GM12801 (cell line): ENCODE results near the gene VPS52.

ENCODE experiments used
- TF ChIP-seq, protein P1 (sequence below): IDR thresholded peaks from one replicate; pipeline ENCODE4 v1.5.1; 2011; ENCODE audit warnings: control low read depth; ENCODE audit not compliant: insufficient read length; ENCODE audit errors: extremely low read depth

VPS52 gene

GRCh38 chr6:33211136-33211535 is 60.5 kb downstream of the VPS52 start:
- TF ChIP-seq, protein P1, sequence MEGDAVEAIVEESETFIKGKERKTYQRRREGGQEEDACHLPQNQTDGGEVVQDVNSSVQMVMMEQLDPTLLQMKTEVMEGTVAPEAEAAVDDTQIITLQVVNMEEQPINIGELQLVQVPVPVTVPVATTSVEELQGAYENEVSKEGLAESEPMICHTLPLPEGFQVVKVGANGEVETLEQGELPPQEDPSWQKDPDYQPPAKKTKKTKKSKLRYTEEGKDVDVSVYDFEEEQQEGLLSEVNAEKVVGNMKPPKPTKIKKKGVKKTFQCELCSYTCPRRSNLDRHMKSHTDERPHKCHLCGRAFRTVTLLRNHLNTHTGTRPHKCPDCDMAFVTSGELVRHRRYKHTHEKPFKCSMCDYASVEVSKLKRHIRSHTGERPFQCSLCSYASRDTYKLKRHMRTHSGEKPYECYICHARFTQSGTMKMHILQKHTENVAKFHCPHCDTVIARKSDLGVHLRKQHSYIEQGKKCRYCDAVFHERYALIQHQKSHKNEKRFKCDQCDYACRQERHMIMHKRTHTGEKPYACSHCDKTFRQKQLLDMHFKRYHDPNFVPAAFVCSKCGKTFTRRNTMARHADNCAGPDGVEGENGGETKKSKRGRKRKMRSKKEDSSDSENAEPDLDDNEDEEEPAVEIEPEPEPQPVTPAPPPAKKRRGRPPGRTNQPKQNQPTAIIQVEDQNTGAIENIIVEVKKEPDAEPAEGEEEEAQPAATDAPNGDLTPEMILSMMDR: no peak

DNA sequence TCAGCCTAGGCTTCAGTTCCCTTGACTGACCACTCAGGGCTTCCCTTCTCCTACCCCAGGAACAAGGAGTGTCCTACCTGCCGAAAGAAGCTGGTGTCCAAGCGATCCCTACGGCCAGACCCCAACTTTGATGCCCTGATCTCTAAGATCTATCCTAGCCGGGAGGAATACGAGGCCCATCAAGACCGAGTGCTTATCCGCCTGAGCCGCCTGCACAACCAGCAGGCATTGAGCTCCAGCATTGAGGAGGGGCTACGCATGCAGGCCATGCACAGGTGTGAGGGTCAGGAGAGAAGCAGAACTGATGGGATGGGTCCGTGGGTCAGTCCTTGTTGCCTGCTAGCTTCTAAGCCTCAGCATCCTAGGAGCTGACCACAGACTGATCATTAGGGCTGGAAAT is 61.8 kb downstream of the VPS52 start:
- TF ChIP-seq, protein P1: no peak

- TF ChIP-seq, protein P1: no peak
Observed at GRCh38 chr6:33208091-33208967, 63.3 kb downstream of the VPS52 start, which contains the start of gene RING1. Gene RING1, plus strand, starts transcription at chr6:33208500. Its CDS starts 323 bp downstream, at chr6:33208823.

GRCh38 chr6:33207552-33208090 is 64.1 kb downstream of the VPS52 start:
- TF ChIP-seq, protein P1: no peak

GRCh38 chr6:33206864-33207551 is 64.7 kb downstream of the VPS52 start:
- TF ChIP-seq, protein P1: no peak

DNA sequence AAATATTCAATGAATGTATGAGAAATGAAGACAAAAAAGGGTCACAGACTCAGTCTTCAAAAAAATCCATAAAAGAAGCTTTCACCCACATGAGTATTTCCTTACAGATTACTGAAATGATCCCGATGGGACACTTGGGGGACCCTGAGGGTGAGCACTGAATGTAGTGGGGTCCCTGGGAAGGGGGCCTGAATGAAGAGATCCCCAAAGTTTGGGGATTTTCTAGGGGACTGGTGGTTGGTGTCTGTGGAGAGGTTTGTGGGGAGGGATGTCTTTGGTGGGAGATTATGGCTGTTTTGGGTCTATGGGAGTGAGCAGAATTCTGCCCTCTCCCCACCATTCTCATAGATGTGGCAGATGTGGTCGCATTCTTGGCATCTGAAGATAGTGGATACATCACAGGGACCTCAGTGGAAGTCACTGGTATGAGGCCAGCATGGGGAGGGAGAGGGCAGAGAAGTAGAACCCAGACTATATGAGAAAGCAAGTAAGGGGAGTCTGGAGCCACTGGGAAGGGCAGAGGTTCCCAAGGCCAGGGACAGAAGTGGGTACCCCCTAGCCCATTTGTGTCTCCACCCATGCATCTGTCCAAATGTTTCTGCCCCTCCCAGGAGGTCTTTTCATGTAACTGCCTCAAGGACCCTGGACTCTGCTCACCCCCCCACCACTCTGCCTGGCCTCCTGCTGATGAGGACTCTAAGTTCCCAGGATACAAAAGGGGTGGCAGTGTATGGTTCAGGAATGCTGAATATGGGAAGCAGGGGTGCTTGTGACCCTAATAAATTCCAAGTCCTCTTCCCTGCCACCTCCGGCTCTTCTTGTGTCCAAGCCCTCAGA is 65.4 kb downstream of the VPS52 start:
- TF ChIP-seq, protein P1: no peak
